ENCODE results near the gene AK4.

AK4 gene

GRCh38 chr1:65278376-65279069, 130.5 kb downstream of the AK4 start:
- H2AFZ ChIP-seq (ENCODE audit: low read depth, low read length, severe bottlenecking): no peak overlapping the region
- no peaks in the 10 kb centered on the region for H4K20me1 ChIP-seq (ENCODE audit: low read depth, low read length)
- no peak overlapping the region for H3K9ac ChIP-seq (ENCODE audit: low read length)
- no peaks in the 10 kb centered on the region for H3K27me3 ChIP-seq (ENCODE audit: low read length)
- H3K9me3 ChIP-seq (ENCODE audit: insufficient read depth, low read length): no peaks in the 10 kb centered on the region
- H3K4me3 ChIP-seq (ENCODE audit: insufficient read depth, low read length, poor library complexity, severe bottlenecking): no peak overlapping the region
- no peaks in the 10 kb centered on the region for H3K9me2 ChIP-seq (replicated peaks; ENCODE audit: insufficient read depth, low read length)
- no peak overlapping the region for H3K4me2 ChIP-seq (ENCODE audit: low read depth, low read length, poor library complexity, severe bottlenecking)
- H3K36me3 ChIP-seq (ENCODE audit: low read length): no peaks in the 10 kb centered on the region
- H3K27ac ChIP-seq (ENCODE audit: low read depth, low read length): no peak overlapping the region
- TF ChIP-seq EZH2phosphoT487 (conservative IDR thresholded peaks at IDR 0.05; ENCODE audit: low read length): no peak
- TF ChIP-seq, protein P1, sequence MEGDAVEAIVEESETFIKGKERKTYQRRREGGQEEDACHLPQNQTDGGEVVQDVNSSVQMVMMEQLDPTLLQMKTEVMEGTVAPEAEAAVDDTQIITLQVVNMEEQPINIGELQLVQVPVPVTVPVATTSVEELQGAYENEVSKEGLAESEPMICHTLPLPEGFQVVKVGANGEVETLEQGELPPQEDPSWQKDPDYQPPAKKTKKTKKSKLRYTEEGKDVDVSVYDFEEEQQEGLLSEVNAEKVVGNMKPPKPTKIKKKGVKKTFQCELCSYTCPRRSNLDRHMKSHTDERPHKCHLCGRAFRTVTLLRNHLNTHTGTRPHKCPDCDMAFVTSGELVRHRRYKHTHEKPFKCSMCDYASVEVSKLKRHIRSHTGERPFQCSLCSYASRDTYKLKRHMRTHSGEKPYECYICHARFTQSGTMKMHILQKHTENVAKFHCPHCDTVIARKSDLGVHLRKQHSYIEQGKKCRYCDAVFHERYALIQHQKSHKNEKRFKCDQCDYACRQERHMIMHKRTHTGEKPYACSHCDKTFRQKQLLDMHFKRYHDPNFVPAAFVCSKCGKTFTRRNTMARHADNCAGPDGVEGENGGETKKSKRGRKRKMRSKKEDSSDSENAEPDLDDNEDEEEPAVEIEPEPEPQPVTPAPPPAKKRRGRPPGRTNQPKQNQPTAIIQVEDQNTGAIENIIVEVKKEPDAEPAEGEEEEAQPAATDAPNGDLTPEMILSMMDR (IDR thresholded peaks at IDR 0.05; ENCODE audit: insufficient read depth, low read length, poor library complexity, severe bottlenecking): no peak
- H3K79me2 ChIP-seq (ENCODE audit: insufficient read depth, low read length): no peaks in the 10 kb centered on the region
- no peaks in the 10 kb centered on the region for H3F3A ChIP-seq (ENCODE audit: insufficient read depth)

GRCh38 chr1:65279070-65279779, 131.2 kb downstream of the AK4 start:
- H3F3A ChIP-seq (ENCODE audit: insufficient read depth): no peaks in the 10 kb centered on the region
- H3K27me3 ChIP-seq (ENCODE audit: low read length): no peaks in the 10 kb centered on the region
- H4K20me1 ChIP-seq (ENCODE audit: low read depth, low read length): no peaks in the 10 kb centered on the region
- no peaks in the 10 kb centered on the region for H3K9me2 ChIP-seq (replicated peaks; ENCODE audit: insufficient read depth, low read length)
- no peak overlapping the region for H2AFZ ChIP-seq (ENCODE audit: low read depth, low read length, severe bottlenecking)
- no peak overlapping the region for H3K4me3 ChIP-seq (ENCODE audit: insufficient read depth, low read length, poor library complexity, severe bottlenecking)
- H3K9me3 ChIP-seq (ENCODE audit: insufficient read depth, low read length): no peaks in the 10 kb centered on the region
- TF ChIP-seq, protein P1 (IDR thresholded peaks at IDR 0.05; ENCODE audit: insufficient read depth, low read length, poor library complexity, severe bottlenecking): no peak
- no peak for TF ChIP-seq EZH2phosphoT487 (conservative IDR thresholded peaks at IDR 0.05; ENCODE audit: low read length)
- no peaks in the 10 kb centered on the region for H3K79me2 ChIP-seq (ENCODE audit: insufficient read depth, low read length)
- H3K9ac ChIP-seq (ENCODE audit: low read length): no peak overlapping the region
- no peaks in the 10 kb centered on the region for H3K36me3 ChIP-seq (ENCODE audit: low read length)
- no peak overlapping the region for H3K4me2 ChIP-seq (ENCODE audit: low read depth, low read length, poor library complexity, severe bottlenecking)
- no peak overlapping the region for H3K27ac ChIP-seq (ENCODE audit: low read depth, low read length)

Data from SU-DHL-6 (cell line).